ENCODE data around the gene COL18A1.

DNA sequence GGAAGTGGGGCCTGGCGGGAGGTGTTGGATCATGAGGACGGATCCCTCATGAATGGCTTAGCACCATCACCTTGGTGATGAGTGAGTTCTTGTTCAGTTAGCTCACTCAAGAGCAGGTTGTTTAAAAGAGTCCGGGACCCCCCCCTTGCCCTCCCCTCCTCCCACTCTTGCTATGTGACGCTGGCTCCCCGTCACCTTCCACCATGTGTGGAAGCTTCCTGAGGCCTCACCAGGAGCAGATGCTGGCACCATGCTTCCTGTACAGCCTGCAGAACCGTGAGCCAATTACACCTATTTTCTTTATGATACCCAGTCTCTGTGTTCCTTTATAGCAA, 140.2 kb downstream of the COL18A1 start:
- TF ChIP-seq LEF1 (IDR thresholded peaks at IDR 0.05; ENCODE audit: borderline replicate concordance) (no peak), SP1 (IDR thresholded peaks at IDR 0.05) (no peak), HDGF (IDR thresholded peaks at IDR 0.05; ENCODE audit: borderline replicate concordance) (no peak), FOXK2 (IDR thresholded peaks at IDR 0.05) (no peak), ARNT (IDR thresholded peaks at IDR 0.05) (no peak), TARDBP (IDR thresholded peaks at IDR 0.05) (no peak), ELF4 (IDR thresholded peaks at IDR 0.05) (no peak), SUZ12 (IDR thresholded peaks at IDR 0.05) (no peak), FOXA1 (IDR thresholded peaks at IDR 0.05) (no peak), CTBP1 (IDR thresholded peaks at IDR 0.05; ENCODE audit: borderline replicate concordance) (no peak), ZNF384 (IDR thresholded peaks at IDR 0.05) (no peak)
- TF ChIP-seq, protein P1, sequence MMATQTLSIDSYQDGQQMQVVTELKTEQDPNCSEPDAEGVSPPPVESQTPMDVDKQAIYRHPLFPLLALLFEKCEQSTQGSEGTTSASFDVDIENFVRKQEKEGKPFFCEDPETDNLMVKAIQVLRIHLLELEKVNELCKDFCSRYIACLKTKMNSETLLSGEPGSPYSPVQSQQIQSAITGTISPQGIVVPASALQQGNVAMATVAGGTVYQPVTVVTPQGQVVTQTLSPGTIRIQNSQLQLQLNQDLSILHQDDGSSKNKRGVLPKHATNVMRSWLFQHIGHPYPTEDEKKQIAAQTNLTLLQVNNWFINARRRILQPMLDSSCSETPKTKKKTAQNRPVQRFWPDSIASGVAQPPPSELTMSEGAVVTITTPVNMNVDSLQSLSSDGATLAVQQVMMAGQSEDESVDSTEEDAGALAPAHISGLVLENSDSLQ (IDR thresholded peaks at IDR 0.05), result no peak

Measured in HEK293T (cell line).